C4-2B (cell line): ENCODE measurements around the gene PRELP.

ENCODE experiments used
- ZFX ChIP-seq: fragments of 450-650 bp; IDR thresholded peaks from 2 replicates; pipeline ENCODE4 v1.6.1; 2017
- TF ChIP-seq, protein P1 (sequence below): fragments of 450-650 bp; conservative IDR thresholded peaks from 2 replicates; pipeline ENCODE4 v1.5.1; 2017; ENCODE audit warnings: mild to moderate bottlenecking

- TF ChIP-seq, protein P1, sequence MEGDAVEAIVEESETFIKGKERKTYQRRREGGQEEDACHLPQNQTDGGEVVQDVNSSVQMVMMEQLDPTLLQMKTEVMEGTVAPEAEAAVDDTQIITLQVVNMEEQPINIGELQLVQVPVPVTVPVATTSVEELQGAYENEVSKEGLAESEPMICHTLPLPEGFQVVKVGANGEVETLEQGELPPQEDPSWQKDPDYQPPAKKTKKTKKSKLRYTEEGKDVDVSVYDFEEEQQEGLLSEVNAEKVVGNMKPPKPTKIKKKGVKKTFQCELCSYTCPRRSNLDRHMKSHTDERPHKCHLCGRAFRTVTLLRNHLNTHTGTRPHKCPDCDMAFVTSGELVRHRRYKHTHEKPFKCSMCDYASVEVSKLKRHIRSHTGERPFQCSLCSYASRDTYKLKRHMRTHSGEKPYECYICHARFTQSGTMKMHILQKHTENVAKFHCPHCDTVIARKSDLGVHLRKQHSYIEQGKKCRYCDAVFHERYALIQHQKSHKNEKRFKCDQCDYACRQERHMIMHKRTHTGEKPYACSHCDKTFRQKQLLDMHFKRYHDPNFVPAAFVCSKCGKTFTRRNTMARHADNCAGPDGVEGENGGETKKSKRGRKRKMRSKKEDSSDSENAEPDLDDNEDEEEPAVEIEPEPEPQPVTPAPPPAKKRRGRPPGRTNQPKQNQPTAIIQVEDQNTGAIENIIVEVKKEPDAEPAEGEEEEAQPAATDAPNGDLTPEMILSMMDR = no peak
- TF ChIP-seq ZFX = no peak
Measured at GRCh38 chr1:203539831-203540546, 64.4 kb downstream of the PRELP start.
